Breast epithelium (tissue), 3 donors: ENCODE results near the gene GTPBP10.

Experiments used
- CTCF ChIP-seq, 3 donors: fragments of 450-650 bp; IDR thresholded peaks; one replicate each; pipeline ENCODE4 v1.5.1; 2016 to 2017; ENCODE audit warnings: antibody characterized with exemption in 3 of 3, mild to moderate bottlenecking in 3 of 3, moderate library complexity in 3 of 3
- POLR2A ChIP-seq: fragments of 450-650 bp; IDR thresholded peaks from one replicate; pipeline ENCODE4 v1.6.1; 2016; ENCODE audit warnings: antibody characterized with exemption, mild to moderate bottlenecking, moderate library complexity

DNA sequence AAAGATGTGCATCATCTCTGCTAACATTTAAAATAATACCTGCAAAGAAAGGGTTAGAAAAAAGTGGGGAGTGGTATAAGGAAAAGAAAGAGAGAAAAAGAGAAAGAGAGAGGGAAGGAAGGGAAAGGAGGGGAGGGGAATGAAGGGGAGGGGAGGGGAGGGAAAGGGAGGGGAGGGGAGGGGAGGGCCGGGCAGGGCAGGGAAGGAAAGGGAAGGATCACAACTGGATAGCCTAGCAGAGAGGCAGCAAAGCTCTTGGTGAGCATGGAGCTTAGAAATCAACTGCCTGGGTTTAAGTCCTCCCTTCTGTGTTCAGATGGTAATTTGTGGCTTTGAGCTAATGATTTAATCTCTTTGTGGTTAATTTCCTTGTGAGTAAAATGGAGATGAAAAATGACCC, 20.0 kb upstream of the GTPBP10 start:
- no peak for TF ChIP-seq POLR2A
- no peak for TF ChIP-seq CTCF (IDR thresholded peaks at IDR 0.05)
